Measurements from ENCODE around the gene TMEM42.
A peak's percentile ranks its signal among the peaks of the same experiment; 100 is the strongest.
"Not testable (repeated sequence)": the region's sequence is repeated elsewhere in the genome, so short reads cannot be mapped to it uniquely, and the experiment has no call there.

TMEM42 gene

GRCh38 chr3:44833394-44833793 is 28.3 kb upstream of the TMEM42 start:
- peaks cover 41% of the 10 kb centered on the region for H3K36me3 ChIP-seq (ENCODE audit: insufficient read depth, low read length)
- no peak for DNase-seq (ENCODE audit: low read depth, low spot score)
- TF ChIP-seq EZH2 (IDR thresholded peaks at IDR 0.05): no peak
- no peak for TF ChIP-seq FOXP2 (optimal IDR thresholded peaks at IDR 0.05; ENCODE audit: control extremely low read depth, extremely low read length, insufficient read depth)
- TF ChIP-seq POLR2AphosphoS5 (IDR thresholded peaks at IDR 0.05; ENCODE audit: borderline replicate concordance, low read depth, low read length): no peak
- no peak overlapping the region for H3K27ac ChIP-seq
- no peak overlapping the region for H3K9ac ChIP-seq (ENCODE audit: insufficient read length)
- no peak overlapping the region for H3K4me3 ChIP-seq
- no peaks in the 10 kb centered on the region for H3K9me3 ChIP-seq (ENCODE audit: low read depth, low read length)

GRCh38 chr3:44835684-44836083 is 26.0 kb upstream of the TMEM42 start:
- TF ChIP-seq POLR2AphosphoS5 (IDR thresholded peaks at IDR 0.05; ENCODE audit: borderline replicate concordance, low read depth, low read length) (no peak), EZH2 (IDR thresholded peaks at IDR 0.05) (no peak), FOXP2 (optimal IDR thresholded peaks at IDR 0.05; ENCODE audit: control extremely low read depth, extremely low read length, insufficient read depth) (no peak)
- Histone ChIP-seq H3K27ac (no peak overlapping the region), H3K9ac (ENCODE audit: insufficient read length) (no peak overlapping the region), H3K9me3 (ENCODE audit: low read depth, low read length) (no peaks in the 10 kb centered on the region), H3K4me3 (no peak overlapping the region), H3K36me3 (ENCODE audit: insufficient read depth, low read length) (peaks cover 38% of the 10 kb centered on the region)
- no peak for DNase-seq (ENCODE audit: low read depth, low spot score)

GRCh38 chr3:44842376-44842775 is 19.3 kb upstream of the TMEM42 start:
- Histone ChIP-seq H3K9ac (ENCODE audit: insufficient read length) (no peak overlapping the region), H3K4me3 (no peak overlapping the region), H3K36me3 (ENCODE audit: insufficient read depth, low read length) (peaks cover 44% of the 10 kb centered on the region), H3K9me3 (ENCODE audit: low read depth, low read length) (no peaks in the 10 kb centered on the region), H3K27ac (no peak overlapping the region)
- TF ChIP-seq FOXP2 (optimal IDR thresholded peaks at IDR 0.05; ENCODE audit: control extremely low read depth, extremely low read length, insufficient read depth) (no peak), EZH2 (IDR thresholded peaks at IDR 0.05) (no peak), POLR2AphosphoS5 (IDR thresholded peaks at IDR 0.05; ENCODE audit: borderline replicate concordance, low read depth, low read length) (no peak)
- DNase-seq (ENCODE audit: low read depth, low spot score): no peak

GRCh38 chr3:44845528-44846520 is 15.9 kb upstream of the TMEM42 start:
- no peak for TF ChIP-seq POLR2AphosphoS5 (IDR thresholded peaks at IDR 0.05; ENCODE audit: borderline replicate concordance, low read depth, low read length)
- TF ChIP-seq EZH2 (IDR thresholded peaks at IDR 0.05): no peak
- no peak for TF ChIP-seq FOXP2 (optimal IDR thresholded peaks at IDR 0.05; ENCODE audit: control extremely low read depth, extremely low read length, insufficient read depth)
- DNase-seq (ENCODE audit: low read depth, low spot score): no peak
- Histone ChIP-seq H3K4me3 (no peak overlapping the region), H3K9me3 (ENCODE audit: low read depth, low read length) (no peaks in the 10 kb centered on the region), H3K9ac (ENCODE audit: insufficient read length) (no peak overlapping the region), H3K27ac (no peak overlapping the region), H3K36me3 (ENCODE audit: insufficient read depth, low read length) (peaks cover 28% of the 10 kb centered on the region)

GRCh38 chr3:44848634-44849033 is 13.1 kb upstream of the TMEM42 start:
- no peak for DNase-seq (ENCODE audit: low read depth, low spot score)
- peaks cover 37% of the 10 kb centered on the region for H3K36me3 ChIP-seq (ENCODE audit: insufficient read depth, low read length)
- H3K4me3 ChIP-seq: no peak overlapping the region
- H3K27ac ChIP-seq: no peak overlapping the region
- TF ChIP-seq EZH2 (IDR thresholded peaks at IDR 0.05) (no peak), FOXP2 (optimal IDR thresholded peaks at IDR 0.05; ENCODE audit: control extremely low read depth, extremely low read length, insufficient read depth) (no peak), POLR2AphosphoS5 (IDR thresholded peaks at IDR 0.05; ENCODE audit: borderline replicate concordance, low read depth, low read length) (no peak)
- H3K9me3 ChIP-seq (ENCODE audit: low read depth, low read length): no peaks in the 10 kb centered on the region
- H3K9ac ChIP-seq (ENCODE audit: insufficient read length): no peak overlapping the region

- H3K4me3 ChIP-seq; H3K27ac ChIP-seq; DNase-seq (ENCODE audit: low read depth, low spot score); H3K9ac ChIP-seq (ENCODE audit: insufficient read length); H3K9me3 ChIP-seq (ENCODE audit: low read depth, low read length): not testable (repeated sequence)
- peaks cover 22% of the 10 kb centered on the region for H3K36me3 ChIP-seq (ENCODE audit: insufficient read depth, low read length)
Observed at GRCh38 chr3:44856663-44857062, 5.0 kb upstream of the TMEM42 start.

- no peak for DNase-seq (ENCODE audit: low read depth, low spot score)
- no peak for TF ChIP-seq EZH2 (IDR thresholded peaks at IDR 0.05)
- TF ChIP-seq POLR2AphosphoS5 (IDR thresholded peaks at IDR 0.05; ENCODE audit: borderline replicate concordance, low read depth, low read length): no peak
- TF ChIP-seq FOXP2 (optimal IDR thresholded peaks at IDR 0.05; ENCODE audit: control extremely low read depth, extremely low read length, insufficient read depth): no peak
- no peak overlapping the region for H3K4me3 ChIP-seq
- H3K9ac ChIP-seq (ENCODE audit: insufficient read length): no peak overlapping the region
- no peaks in the 10 kb centered on the region for H3K9me3 ChIP-seq (ENCODE audit: low read depth, low read length)
- H3K27ac ChIP-seq: no peak overlapping the region
- H3K36me3 ChIP-seq (ENCODE audit: insufficient read depth, low read length): no peaks in the 10 kb centered on the region
Observed at GRCh38 chr3:44860117-44860516, 1.6 kb upstream of the TMEM42 start.

- H3K36me3 ChIP-seq (ENCODE audit: insufficient read depth, low read length): no peaks in the 10 kb centered on the region
- H3K9me3 ChIP-seq (ENCODE audit: low read depth, low read length): no peaks in the 10 kb centered on the region
- DNase-seq (ENCODE audit: low read depth, low spot score): no peak
- no peak for TF ChIP-seq FOXP2 (optimal IDR thresholded peaks at IDR 0.05; ENCODE audit: control extremely low read depth, extremely low read length, insufficient read depth)
- no peak for TF ChIP-seq POLR2AphosphoS5 (IDR thresholded peaks at IDR 0.05; ENCODE audit: borderline replicate concordance, low read depth, low read length)
- no peak for TF ChIP-seq EZH2 (IDR thresholded peaks at IDR 0.05)
- no peak overlapping the region for H3K27ac ChIP-seq
- peak overlapping the region; percentile 72 for H3K9ac ChIP-seq (ENCODE audit: insufficient read length)
- peak overlapping the region; percentile 79 for H3K4me3 ChIP-seq
Observed at GRCh38 chr3:44862226-44862637, 520 bp downstream of the TMEM42 start.

Measured in SK-N-MC (cell line).